GM21360 (cell line): Measurements from ENCODE around the gene HCK.
A peak's percentile ranks its signal among the peaks of the same experiment; 100 is the strongest.
"Not testable (repeated sequence)": the region's sequence is repeated elsewhere in the genome, so short reads cannot be mapped to it uniquely, and the experiment has no call there.

Experiments used
- ATAC-seq: cut with Tn5 transposase; IDR thresholded peaks from one replicate; pipeline ENCODE4 v1.9.1; 2021; ENCODE audit warnings: mild to moderate bottlenecking, moderate library complexity; ENCODE audit not compliant: unreplicated experiment

Gene HCK

DNA sequence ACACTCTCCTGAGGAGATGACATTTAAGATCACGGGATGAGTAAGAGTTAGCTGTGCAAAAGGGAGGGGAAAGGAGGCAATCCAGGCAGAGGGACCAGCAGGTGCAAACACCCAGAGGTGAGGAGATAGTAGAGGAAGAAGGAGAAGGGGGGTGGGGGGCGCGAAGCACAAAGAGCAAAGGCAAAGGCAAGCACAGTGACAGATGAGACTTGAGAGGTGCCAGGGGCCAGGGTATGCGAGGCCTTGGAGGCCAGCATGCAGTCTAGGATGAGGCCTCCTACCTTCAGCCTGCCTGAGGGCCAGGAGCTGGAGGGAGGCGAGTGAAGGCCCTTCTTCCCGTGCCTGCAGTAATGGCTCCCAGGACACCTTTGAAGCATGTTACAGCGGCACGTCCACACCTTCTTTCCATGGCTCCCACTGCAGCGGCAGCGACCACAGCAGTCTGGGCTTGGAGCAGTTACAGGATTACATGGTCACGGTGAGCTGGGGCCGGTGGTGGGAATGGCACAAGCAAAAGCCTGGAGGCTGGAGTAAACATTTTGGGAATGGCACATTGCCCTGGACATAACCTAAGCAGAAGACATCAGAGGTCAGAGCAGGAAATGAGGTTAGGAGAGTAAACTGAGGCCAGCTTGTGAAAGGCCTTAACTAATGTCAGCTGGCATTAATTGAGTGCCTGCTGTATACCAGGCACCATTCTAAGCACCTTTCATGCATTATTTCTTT, 23.2 kb upstream of the HCK start:
- ATAC-seq = no peak

DNA sequence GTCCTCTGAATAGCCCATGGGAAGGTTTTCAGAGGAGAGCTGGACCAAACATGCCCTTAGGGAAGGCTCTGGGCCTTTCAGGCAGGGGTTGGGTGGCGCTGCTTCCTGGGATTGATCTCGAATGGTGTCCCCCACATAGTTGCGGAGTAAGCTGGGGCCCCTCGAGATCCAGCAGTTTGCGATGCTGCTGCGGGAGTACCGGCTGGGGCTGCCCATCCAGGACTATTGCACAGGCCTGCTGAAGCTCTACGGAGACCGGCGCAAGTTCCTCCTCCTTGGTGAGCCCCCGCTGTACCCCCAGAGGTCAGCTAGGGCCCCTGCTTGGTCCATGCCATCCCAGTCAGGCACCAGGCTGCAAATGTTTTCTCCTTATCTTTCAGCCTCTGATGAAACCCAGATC, 22.5 kb upstream of the HCK start:
- ATAC-seq = no peak

DNA sequence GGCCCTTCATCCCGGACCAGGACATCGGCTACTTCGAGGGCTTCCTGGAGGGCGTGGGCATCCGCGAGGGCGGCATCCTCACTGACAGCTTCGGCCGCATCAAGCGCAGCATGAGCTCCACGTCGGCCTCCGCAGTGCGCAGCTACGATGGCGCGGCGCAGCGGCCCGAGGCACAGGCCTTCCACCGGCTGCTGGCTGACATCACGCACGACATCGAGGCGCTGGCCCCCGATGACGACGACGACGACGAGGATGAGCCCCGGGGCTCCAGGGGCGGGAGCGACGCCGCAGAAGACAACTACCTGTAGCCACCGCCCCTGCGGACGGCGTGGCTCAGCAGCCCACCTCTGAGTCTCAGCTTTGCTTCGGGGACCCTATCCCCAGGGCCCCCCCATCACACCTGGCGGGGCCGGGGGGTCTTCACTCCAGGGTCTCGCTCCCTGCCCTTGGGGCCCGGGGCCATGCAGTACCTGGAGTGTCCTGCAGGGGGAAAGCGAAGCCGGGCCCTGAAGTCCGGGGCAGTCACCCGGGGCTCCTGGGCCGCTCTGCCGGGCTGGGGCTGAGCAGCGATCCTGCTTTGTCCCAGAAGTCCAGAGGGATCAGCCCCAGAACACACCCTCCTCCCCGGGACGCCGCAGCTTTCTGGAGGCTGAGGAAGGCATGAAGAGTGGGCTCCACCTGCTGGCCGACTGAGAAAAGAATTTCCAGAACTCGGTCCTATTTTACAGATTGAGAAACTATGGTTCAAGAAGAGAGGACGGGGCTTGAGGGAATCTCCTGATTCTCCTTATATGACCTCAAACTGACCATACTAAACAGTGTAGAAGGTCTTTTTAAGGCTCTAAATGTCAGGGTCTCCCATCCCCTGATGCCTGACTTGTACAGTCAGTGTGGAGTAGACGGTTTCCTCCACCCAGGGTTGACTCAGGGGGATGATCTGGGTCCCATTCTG, 20.8 kb upstream of the HCK start:
- no peak for ATAC-seq

DNA sequence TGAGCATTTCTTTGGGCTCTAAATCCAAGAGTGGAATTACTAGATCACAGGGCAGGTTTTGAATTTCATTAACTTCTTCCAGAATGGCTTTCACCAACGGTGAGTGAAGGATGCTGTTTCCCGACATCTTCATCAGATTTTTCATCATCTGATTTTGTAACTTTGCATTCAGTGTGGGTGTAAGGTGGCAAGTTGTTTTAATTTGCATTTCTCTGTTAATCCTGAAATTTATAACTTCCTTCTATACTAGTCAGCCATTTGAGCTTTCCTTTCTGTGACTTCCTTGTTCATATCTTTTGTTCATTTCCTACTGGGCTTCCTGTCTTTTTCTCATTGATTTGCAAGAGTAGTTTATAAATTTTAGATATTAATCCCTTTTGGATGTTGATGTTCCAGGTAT, 18.7 kb upstream of the HCK start:
- ATAC-seq = no peak

DNA sequence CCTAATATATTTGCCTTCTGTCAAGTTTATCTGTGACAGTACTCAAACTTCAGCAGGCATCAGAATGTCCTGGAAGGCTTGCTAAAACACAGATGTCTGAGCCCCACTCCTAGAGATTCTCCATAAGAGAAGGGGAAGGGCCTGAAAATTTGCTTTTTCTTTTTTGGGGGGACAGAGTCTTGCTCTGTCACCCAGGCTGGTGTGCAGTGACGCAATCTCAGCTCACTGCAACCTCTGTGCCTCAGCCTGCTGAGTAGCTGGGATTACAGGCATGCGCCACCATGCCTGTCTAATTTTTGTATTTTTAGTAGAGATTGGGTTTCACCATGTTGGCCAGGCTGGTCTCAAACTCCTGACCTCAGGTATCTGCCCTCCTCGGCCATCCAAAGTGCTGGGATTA, 18.3 kb upstream of the HCK start:
- ATAC-seq = not testable (repeated sequence)

DNA sequence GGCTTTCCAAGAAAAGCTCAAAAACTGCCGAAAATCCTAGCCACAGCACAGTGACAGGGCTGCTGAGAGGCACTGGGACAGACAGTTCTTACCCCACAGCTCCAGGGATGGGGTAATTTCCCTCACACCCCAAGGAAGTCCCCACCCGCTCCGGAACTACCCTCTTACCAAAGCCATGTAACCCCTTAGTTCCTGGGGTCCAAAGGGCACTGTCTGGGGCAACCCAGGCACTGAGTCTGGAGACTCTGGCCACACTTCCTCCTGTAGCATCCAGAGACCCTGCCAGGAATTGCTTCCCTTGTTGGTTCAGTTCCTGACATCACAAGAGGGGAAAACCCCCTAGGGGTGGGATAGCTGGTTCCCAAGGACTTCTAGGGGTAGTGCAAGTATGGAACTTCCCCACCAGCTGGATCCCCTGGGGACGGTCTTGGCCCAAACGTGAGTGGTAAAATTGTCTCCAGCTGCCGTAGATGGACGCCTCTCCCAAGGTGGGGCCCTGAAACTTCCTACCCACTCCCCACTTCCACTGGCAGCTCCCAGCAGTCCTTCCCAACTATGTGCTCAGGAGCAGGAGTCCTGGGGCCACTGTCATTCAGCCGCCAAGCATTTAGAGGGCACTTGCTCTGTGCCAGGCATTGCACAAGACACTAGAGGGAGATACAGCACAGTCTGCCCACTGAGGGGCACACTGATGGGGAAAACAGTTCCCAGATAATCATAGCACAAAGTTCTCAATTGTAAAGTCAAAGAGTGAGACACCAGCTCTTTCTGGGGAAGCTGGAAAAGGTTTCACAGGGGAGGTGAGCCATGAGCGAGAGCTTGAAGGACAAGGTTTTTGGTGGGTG, 17.2 kb upstream of the HCK start:
- no peak for ATAC-seq

DNA sequence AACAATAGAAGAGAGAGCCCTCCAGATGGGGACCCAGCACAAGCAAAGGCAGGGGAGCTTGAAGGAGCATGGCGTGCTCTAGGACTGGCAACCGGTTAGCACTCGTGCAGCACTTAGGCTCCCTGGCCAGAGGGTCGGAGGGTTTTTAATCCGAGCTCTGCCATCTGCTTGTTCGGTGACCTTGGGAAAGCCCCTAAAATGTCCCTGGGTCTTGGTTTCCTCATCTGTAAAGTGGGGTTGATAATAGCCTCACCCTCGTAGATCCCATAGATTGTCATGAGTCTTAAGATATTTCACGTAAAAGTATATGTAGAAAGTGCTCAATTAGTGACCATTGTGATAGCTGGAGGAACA, 16.6 kb upstream of the HCK start:
- ATAC-seq = no peak

DNA sequence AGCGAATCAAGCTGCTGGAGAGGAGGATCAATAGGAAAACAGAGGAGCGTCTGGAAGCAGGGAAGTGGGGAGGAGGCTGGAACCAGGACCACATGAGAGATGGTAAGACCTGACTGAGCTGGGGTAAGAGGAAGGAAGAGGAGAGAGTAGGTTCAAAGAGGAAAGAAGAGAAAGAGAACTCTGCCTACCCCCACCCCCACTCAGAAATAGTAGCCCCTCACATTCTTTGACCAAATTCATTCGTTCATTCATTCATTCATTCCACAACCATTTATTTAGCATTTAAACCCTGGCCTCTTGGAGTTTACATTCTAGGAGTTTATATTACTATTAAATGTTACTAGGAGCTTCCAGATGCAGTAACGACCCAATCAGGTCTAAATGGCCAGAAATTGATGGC, 15.8 kb upstream of the HCK start:
- ATAC-seq = no peak

DNA sequence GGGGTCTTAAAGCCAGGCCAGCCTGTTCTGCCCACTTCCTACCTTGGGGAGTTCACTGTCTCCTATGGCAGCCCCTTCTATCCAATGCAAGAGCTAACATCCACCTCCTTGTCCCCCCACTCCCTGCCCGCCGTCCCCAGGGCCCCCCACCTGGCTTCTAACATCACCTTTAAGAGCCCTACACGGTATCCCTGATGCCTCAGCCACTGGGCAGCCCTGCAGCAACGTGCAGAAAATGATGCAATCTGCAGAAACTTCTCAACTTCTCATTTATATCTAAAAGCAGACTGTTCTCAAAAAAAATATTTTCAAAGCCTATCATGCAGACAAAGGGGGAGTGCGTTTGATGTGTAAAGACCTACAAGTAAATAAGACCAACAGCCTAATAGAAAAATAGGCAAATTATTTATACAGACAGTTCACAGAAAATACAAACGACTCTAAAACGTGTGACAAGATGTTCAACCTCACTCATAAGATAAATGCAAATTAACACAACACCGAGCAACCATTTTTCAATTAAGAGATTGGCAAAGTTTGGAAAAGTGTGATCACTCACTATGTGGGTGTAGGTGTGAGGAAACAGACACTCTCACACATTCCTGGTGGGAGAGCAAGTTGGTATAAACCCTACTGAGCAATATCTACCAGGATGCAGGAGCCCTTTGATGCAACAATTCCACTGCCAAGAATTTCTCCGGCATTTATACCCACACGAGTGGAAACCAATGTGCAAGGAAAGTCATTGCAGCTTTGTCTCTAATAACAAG, 15.1 kb upstream of the HCK start:
- ATAC-seq = no peak

DNA sequence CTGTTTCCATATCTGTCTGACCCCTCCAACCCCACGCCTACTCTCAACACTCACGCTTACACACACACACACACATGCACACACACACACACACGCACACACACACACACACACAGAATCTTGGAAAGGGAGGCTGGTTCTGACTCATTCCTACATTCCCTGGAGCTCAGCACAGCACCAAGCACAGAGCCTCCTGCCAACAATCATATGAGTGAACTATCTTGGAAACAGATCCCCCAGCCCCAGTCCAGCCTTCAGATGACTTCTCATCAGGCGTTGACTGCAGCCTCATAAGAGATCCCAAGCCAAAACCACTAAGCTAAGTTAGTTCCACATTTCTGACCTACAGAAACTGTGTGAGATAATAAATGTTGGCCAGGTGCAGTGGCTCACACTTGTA, 14.1 kb upstream of the HCK start:
- no peak for ATAC-seq

DNA sequence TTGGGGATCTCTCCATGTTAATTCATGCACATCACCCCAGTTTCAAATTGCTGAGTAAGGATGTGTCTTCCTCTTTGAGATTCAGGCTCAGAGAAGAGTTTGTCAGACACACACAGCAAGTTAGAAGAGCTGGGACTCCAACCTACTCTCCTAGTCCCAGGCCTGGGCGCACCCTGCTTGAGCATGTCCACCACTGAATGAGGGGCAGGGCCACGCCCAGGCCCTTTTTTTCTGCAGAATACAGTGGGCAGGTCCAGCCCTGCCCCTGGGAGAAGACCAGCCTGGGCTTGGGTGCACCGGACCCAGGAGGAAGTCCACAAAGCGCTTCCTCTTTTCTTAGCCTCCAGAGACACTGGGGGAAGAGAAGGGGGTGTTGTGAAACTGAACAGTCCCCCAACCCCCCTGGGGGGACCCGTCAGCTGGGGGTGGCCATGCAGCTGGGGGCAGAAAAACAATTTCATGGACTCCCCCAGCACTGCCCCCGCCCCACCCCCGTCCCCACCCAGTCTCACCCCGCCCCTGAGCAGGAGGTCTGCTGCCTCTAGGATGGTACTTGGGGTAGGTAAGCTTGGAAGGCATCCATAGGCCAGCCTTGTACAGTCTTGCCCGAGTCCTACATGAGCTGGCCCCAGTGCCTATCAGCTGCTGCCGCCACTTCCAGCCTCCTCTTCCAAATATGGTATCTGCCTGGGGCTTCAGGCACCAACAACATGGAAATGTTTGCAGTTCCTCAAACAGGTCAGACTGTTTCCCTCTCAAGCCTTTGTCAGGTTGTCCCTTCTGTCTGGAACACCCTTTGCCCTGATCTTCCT, 11.7 kb upstream of the HCK start:
- peak; percentile 61 for ATAC-seq

DNA sequence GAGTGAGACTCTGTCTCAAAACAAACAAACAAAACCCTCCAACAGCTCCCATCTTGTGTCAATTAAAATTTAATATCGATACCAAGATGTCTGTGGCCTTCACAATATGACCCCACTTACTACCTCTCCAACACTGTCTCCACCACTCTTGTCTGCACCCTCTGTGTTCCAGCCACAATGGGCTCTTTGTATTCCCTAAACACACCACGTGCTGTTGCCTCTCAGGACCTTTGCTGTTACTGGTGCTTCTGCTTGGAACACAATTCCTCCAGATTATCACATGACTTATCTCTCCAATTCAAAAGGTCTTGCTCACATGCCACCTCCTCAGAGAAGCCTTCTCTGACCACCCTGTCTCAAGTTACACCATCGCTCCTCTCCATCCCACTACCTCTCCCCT, 6.0 kb upstream of the HCK start:
- no peak for ATAC-seq

DNA sequence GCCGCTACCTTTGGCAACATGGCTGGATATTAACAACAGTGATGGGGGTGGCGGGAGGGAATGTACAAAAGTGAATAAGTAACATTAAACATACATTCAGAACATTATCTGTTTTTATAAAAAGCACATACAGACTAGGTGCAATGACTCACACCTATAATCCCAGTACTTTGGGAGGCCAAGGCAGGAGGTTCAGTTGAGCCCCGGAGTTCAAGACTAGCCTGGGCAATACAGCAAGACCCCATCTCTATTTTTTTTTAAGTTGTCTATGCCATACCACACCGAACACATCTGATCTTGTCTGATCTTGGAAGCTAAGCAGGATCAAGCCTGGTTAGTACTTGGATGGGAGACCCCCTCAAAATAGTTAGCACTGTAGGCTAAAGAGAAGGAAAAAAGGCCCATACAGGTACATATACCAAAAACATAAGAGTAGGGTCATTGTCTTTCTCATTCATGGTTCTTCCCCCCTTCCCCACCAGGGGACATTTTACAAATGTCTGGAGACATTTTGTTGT, 1.7 kb upstream of the HCK start:
- ATAC-seq = no peak

DNA sequence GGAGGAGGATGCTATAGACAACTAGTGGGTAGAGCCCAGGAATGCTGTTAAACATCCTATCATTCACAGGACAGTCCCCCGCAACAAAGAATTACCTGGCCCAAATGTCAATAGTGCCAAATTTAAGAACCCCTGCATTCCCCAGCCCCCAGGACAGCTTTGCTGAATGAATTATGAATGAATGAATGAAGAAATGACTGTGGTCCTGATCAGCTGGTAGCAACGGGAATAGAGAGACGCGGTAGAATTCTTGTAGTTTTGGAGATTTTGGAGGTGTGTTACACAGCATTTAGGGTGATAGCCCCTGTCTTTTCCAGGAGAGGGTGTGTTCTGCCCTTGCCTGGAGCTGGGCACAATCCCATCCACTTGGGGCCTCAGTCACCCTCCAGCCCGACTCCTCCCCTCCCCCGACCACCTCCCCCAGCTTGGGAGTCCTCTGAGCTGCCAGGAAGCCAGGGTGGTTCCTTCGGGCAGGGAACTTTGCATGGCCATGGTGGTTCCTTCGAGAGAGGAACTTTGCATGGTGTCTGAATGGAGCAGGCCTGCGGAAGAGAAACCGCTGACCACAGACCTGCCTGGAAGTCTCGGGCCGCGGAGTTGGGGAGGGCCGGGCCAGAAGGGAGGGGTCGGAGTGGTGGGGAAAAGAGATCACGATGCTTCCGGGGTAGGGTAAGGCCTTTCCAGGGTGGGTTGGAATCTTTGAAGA, 1.0 kb upstream of the HCK start:
- no peak for ATAC-seq

DNA sequence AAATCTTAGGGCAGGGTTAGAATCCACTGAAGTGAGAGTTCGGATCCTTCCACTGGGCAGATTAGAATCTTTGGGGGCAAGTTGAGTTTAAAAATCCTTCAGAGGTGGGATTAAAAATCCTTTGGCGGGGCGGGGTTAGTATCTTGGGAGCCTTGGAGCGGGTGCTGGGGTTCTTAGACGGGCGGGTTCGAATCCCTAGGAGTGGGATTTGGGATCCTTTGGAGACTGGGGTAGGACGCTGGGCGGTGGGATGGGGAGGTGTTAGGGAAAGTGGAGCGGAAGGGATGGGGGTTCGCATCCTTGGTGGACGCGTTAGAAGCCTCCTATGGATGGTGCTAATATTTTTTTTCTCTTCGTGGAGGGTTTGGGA, 337 bp upstream of the HCK start:
- no peak for ATAC-seq

DNA sequence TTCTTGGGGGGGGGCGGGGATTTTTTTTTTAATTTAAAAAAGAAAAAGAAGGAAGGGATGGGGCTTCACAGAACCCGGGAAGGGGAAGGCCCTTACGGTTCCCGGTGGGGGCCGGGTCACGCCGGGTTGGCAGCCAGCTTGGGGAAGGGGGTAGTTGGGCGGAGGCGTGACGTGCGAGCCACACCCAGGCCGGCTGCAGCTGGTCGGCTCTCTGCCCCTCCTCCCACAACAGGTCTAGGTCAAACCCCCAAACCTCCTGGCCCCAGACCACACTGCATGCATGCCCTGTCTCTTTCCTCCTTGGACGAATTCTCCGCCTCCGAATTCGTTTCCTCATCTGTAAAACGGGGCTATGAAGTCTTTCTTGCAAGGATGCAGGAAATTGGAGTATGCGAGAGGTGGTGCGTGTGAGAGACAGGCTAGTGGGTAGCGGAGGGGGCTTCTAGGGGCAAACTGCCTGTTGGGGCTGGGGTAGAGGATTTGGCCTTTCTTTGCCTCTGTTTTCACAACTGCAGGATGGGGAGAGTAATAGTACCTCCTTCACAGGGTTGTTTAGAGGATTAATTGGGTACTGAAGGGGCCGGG, 828 bp downstream of the HCK start:
- peak; percentile 47 for ATAC-seq

DNA sequence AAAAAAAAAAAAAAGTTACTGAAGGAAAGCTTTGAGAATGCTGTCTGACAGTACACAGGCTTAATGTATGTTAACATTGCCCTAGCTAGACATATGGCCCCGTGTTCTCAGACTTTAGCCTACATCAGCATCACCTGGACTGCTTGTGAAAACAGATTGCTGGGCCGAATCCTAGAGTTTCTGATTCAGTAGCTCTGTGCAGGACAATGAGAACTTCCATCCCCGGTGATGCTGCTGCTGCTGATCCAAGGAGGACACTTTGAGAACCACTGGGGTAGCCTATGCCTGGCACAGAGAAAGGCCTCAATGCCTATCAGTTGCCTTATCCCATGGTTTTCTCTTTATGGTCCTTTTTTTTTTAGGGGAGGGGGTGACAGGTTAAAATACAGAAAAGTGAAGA, 1.6 kb downstream of the HCK start:
- no peak for ATAC-seq

DNA sequence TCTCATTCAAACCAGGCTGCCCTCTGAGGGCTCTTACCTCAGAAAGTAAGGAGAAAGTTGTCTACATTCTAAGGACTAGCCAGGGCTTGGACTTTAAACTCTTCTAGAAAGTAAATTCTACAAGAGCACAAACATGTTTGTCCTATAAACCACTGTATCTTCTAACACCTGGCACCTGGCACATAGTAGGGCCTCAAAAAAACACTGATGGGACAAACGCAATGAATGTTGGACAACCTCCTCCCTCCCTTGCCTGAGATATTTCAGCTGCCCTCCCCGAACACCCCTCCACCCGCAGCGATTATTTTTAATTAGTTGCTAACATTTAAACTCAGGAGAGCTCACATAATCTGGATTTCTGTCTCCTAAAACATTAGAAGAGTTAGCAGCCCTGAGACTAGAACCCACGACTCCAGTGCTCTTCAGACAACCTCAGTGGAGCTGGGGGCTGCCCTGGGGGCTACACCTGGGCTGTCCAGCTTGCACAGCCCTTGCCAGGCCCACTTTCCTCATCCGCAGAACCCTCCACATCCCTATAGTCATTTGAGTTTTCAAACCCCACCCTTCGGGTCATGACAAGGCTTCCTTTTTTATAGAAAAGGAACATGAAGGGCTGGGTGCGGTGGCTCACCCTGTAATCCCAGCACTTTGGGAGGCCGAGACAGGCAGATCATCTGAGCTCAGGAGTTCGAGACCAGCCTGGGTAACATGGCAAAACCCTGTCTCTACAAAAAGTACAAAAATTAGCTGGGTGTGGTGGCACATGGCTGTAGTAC, 4.9 kb downstream of the HCK start:
- no peak for ATAC-seq
